IMR-90 (cell line): ENCODE results near the gene SYN1.

Source experiments
- BHLHE40 ChIP-seq: fragments of 150-350 bp; IDR thresholded peaks from 2 replicates; pipeline ENCODE4 v1.6.1; 2016; ENCODE audit warnings: mild to moderate bottlenecking, low read depth, low read length
- CEBPB ChIP-seq: IDR thresholded peaks from 2 replicates; pipeline ENCODE4 v1.6.1; 2012; ENCODE audit warnings: low read depth, low read length, improper control_type of control experiment
- CTCF ChIP-seq: conservative IDR thresholded peaks from 2 replicates; pipeline ENCODE4 v1.5.1; 2012; ENCODE audit warnings: mild to moderate bottlenecking, low read depth, low read length, improper control_type of control experiment
- FOS ChIP-seq: fragments of 150-350 bp; IDR thresholded peaks from 2 replicates; pipeline ENCODE4 v1.6.1; 2016; ENCODE audit warnings: low read depth, low read length
- MAFK ChIP-seq: IDR thresholded peaks from 2 replicates; pipeline ENCODE4 v1.6.1; 2012; ENCODE audit warnings: low read depth, low read length, improper control_type of control experiment
- POLR2A ChIP-seq: IDR thresholded peaks from 2 replicates; pipeline ENCODE4 v1.6.1; 2012; ENCODE audit warnings: mild to moderate bottlenecking, low read depth, low read length
- RAD21 ChIP-seq: IDR thresholded peaks from 2 replicates; pipeline ENCODE4 v1.6.1; 2012; ENCODE audit warnings: low read length, improper control_type of control experiment
- RCOR1 ChIP-seq: IDR thresholded peaks from 2 replicates; pipeline ENCODE4 v1.6.1; 2012; ENCODE audit warnings: mild to moderate bottlenecking, low read length, improper control_type of control experiment; ENCODE audit not compliant: insufficient replicate concordance
- RFX5 ChIP-seq: IDR thresholded peaks from 2 replicates; pipeline ENCODE4 v1.8.0; 2012; ENCODE audit warnings: low read depth, mild to moderate bottlenecking, low read length, moderate library complexity
- SMC3 ChIP-seq: fragments of 150-350 bp; IDR thresholded peaks from 2 replicates; pipeline ENCODE4 v1.6.1; 2016; ENCODE audit warnings: low read depth, mild to moderate bottlenecking, antibody characterized with exemption, low read length, moderate library complexity
- USF2 ChIP-seq: fragments of 150-350 bp; IDR thresholded peaks from 2 replicates; pipeline ENCODE4 v1.6.1; 2017; ENCODE audit warnings: mild to moderate bottlenecking, antibody characterized with exemption, low read length, low read depth

GRCh38 chrX:47560179-47560933, 59.3 kb downstream of the SYN1 start:
- TF ChIP-seq RFX5 (no peak), CEBPB (no peak), RAD21 (no peak), CTCF (no peak), USF2 (no peak), RCOR1 (no peak), BHLHE40 (no peak), POLR2A (no peak), FOS (no peak), MAFK (no peak), SMC3 (no peak)
